T1000 (cell line): ENCODE results near the gene DNAH2.
A peak's percentile ranks its signal among the peaks of the same experiment; 100 is the strongest.
"Not testable (repeated sequence)": the region's sequence is repeated elsewhere in the genome, so short reads cannot be mapped to it uniquely, and the experiment has no call there.

ENCODE experiments used
- DNase-seq: peaks from one replicate; lab custom pipeline; 2025; ENCODE audit warnings: mixed read lengths; lab: John Stamatoyannopoulos, UW

Gene DNAH2

GRCh38 chr17:7850701-7851437 is 133.3 kb downstream of the DNAH2 start:
- DNase-seq = no peak

- peak; percentile 78 for DNase-seq
These were observed 134.1 kb downstream of the DNAH2 start for GRCh38 chr17:7851438-7852261.

- DNase-seq = no peak
These were observed 134.7 kb downstream of the DNAH2 start for GRCh38 chr17:7852262-7852670.

- no peak for DNase-seq
These were observed 135.6 kb downstream of the DNAH2 start for GRCh38 chr17:7852919-7853690.

- no peak for DNase-seq
These were observed 136.1 kb downstream of the DNAH2 start for GRCh38 chr17:7853691-7854038.

- DNase-seq = no peak
These were observed 136.7 kb downstream of the DNAH2 start for GRCh38 chr17:7854078-7854777.

- DNase-seq = no peak
These were observed 137.5 kb downstream of the DNAH2 start, which contains the start of gene TMEM88 for GRCh38 chr17:7854851-7855659. Gene TMEM88 (plus strand): TSS chr17:7855066. CDS start chr17:7855075, 9 bp downstream.

GRCh38 chr17:7855660-7856010 is 138.1 kb downstream of the DNAH2 start:
- DNase-seq = no peak

GRCh38 chr17:7856011-7856810 is 138.7 kb downstream of the DNAH2 start:
- peak; percentile 22 for DNase-seq

- DNase-seq = peak; percentile 95
These were observed 139.5 kb downstream of the DNAH2 start, which contains the start of gene NAA38 for GRCh38 chr17:7856811-7857712. Gene NAA38 (minus strand): TSS chr17:7857559. CDS start chr17:7857463, 96 bp downstream.

GRCh38 chr17:7857713-7858521 is 140.4 kb downstream of the DNAH2 start, which contains the start of gene CYB5D1:
Gene CYB5D1 (plus strand): TSS chr17:7858003. CDS start chr17:7858135, 132 bp downstream.
- DNase-seq = peak; percentile 92

- DNase-seq = peak; percentile 22
These were observed 140.9 kb downstream of the DNAH2 start for GRCh38 chr17:7858522-7858810.

GRCh38 chr17:7859028-7859427 is 141.5 kb downstream of the DNAH2 start:
- DNase-seq = no peak

- DNase-seq = peak; percentile 11
These were observed 145.3 kb downstream of the DNAH2 start for GRCh38 chr17:7862692-7863437.

- DNase-seq = not testable (repeated sequence)
These were observed 146.8 kb downstream of the DNAH2 start for GRCh38 chr17:7864384-7864783.

GRCh38 chr17:7864995-7865650 is 147.6 kb downstream of the DNAH2 start:
- DNase-seq = no peak

- DNase-seq = no peak
These were observed 150.4 kb downstream of the DNAH2 start for GRCh38 chr17:7867881-7868329.
